GM13977 (cell line): Measurements from ENCODE around the gene FHAD1.

ENCODE experiments used
- DNase-seq: peaks from one replicate; pipeline ENCODE4 v3.0.0; 2012; ENCODE audit warnings: low spot score
- in situ Hi-C: fragments of 300-500 bp; cut with MboI; formaldehyde crosslinking; loops from one replicate; pipeline ENCODE4 v1.12.0; 2022; ENCODE audit warnings: low sequenced_read_pairs, low pct_unique_long_range_greater_than_20kb, mixed read lengths, inconsistent platforms; ENCODE audit not compliant: unreplicated experiment
- TF ChIP-seq, protein P1 (sequence below): IDR thresholded peaks from 2 replicates; pipeline ENCODE4 v1.5.1; 2012; ENCODE audit warnings: mild to moderate bottlenecking, control low read depth; ENCODE audit not compliant: insufficient read depth; ENCODE audit errors: extremely low read depth, missing control alignments

Gene FHAD1

DNA sequence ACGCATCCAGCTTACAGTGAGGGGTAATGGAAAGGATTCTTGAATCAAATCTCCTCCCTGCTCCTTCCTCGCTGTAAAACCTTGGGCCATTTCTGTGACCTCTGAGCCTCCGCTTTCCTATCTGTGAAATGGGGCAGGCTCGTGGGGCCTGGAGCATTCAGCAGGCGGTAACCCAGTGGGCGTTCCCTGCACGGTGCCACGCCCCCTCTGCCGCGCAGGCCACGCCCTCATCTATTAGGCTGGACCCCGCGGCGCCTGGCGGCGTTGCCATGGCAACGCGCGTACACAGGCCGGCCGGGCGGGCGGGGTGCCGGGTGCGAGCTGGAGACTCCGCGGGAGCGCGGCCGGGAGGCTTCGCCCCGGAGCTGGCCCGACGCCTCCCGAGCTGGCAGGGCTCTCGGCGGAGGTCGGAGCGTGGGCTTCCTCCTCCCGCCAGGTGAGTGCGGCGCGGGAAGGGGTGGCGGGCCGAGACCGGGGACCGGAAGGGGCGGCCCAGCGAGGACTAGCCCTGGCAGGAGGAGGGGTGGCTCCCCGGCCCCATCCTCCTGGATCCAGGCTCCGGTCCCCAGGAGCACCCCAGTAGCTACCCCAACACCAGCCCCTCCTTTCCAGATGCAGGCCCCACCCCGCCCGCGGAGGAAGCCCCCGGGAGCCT lies at the start of gene FHAD1:
Gene FHAD1, plus strand, starts transcription at position 264 of the 655 bp plus-strand sequence. CDS start 4,562 bp downstream, outside the sequence.
- in situ Hi-C loops: no loop called here
- peak; percentile 78 for DNase-seq
- TF ChIP-seq, protein P1, sequence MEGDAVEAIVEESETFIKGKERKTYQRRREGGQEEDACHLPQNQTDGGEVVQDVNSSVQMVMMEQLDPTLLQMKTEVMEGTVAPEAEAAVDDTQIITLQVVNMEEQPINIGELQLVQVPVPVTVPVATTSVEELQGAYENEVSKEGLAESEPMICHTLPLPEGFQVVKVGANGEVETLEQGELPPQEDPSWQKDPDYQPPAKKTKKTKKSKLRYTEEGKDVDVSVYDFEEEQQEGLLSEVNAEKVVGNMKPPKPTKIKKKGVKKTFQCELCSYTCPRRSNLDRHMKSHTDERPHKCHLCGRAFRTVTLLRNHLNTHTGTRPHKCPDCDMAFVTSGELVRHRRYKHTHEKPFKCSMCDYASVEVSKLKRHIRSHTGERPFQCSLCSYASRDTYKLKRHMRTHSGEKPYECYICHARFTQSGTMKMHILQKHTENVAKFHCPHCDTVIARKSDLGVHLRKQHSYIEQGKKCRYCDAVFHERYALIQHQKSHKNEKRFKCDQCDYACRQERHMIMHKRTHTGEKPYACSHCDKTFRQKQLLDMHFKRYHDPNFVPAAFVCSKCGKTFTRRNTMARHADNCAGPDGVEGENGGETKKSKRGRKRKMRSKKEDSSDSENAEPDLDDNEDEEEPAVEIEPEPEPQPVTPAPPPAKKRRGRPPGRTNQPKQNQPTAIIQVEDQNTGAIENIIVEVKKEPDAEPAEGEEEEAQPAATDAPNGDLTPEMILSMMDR: no peak

DNA sequence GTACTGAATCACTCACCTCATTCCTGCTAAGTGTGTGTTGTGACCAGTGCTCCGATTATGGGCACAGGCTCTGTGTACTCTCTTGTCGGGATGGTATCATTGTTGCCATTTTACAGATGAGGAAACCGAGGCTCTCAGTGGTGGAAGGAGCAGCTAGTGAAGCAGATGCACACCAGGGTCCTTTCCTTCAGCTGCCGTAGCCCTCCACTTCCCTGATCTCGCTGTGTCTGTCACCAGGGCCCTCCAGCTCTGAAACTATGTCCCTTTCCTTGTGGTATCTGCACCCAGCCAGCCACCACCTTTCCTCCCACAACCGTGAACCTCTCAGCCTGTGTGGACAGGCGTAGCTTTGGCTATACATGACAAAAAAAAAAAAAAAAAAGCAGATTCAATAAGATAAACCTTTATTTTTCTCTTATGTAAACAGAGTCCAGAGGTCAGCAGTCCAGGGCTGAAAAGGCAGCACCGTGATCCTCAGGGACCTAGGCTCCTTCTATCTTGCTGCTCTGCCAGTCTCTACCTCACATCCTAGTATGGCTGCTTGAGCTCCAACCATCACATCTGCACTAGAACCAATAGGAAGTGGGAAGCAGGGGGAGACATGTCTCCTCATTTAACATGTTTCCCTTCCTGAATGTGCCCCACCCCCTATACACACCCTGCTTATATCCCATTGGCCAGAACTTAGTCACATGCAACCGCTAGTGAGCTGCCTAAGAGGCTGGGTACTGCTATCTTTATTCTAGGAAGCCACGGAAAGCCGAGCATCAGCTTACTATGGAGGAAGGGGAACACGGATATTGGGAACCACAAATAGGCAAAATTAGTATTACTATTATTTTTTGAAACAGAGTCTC lies 49.2 kb upstream of the FHAD1 start:
- in situ Hi-C loops: no loop called here
- no peak for DNase-seq
- TF ChIP-seq, protein P1: no peak

DNA sequence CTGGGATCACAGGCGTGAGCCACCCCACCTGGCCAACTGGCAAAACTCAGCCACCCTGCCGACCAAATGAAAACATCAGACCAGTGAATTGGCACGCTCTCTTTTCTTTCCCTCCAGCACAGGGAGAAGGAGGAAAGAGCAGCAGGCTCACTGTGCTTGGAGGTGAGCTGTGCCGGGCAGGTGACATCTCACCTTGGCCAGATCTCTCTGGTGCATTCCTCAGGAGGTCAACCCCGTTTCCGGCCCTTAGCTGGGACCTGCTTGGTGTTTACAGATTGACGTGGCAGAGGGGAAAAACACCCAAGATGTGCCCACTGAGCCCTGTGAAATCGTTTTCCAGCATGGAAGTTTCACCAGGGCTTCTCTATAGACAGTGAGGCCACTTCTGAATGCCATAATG lies 48.3 kb upstream of the FHAD1 start:
- no peak for DNase-seq
- TF ChIP-seq, protein P1: no peak
- in situ Hi-C loops: no loop called here

DNA sequence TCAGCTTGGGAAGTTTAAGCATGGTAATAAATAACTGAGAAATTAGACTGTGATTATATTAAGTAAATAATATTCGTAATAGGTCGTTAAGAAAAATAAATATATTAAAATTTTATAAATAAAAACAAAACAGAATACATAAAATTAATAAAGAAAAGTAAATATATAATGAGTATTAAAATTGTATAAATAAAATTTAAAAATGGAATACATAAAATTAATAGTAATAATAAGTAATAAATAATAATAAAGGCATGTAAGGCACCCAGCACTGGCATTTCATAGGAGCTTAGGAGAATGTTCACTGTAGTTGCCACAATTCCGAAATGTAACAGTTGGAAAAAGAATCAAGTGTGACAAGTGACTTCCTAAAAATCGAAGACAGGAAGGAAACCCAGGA lies 45.8 kb upstream of the FHAD1 start:
- TF ChIP-seq, protein P1: no peak
- DNase-seq: no peak
- in situ Hi-C loops: no loop called here

DNA sequence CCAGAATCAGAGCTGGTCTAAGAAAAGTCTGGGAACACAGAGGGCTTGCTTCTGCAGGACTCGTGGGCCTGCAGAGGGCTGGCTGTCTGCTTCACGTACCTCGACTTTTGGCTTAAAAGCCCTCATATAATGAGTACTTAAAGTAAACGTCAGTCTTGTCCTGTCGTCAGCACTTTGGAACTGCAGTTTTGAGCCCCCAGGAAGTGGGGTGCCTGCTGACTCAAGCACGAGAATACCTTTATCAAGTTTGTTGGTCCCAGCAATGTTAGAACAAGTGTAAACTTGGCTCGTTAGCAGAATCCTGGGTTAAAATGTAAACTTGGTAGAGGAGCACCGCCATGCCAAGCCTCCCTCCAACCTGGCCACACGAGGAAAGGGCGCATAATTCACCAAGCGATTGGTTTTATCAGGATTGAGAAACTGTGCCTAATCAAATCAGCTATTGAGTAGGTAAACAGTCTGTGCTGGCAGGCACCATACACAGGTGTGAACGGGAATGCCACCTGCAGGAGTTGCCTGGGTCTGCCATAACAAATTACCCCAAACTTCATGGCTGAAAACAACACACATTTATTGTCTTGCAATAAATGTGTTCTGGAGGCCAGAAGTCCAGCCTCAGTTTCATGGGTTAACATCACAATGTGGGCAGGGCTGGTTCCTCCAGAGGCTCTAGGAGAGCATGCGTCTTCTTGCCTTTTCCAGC lies 45.0 kb upstream of the FHAD1 start:
- no peak for DNase-seq
- in situ Hi-C loops: no loop called here
- TF ChIP-seq, protein P1: no peak

DNA sequence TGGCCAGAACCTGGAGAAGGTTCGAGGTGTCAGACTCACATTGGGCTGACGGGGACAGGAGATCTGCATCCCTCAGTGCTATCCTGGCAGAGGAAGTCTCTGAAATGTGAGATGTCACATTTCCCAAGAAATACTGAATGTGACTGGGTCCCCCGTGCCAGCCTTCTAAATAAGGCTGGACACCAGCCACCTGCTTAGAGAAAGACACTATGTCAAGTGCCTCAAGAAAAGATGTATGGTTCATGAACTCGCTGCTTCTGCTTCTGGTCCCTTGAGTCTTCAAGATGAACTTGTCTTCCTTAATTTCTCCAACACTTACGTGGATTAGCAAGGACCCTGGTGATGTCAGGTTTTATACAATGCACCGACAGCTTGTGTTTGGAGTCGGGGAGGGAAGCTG lies 42.1 kb upstream of the FHAD1 start:
- in situ Hi-C loops: no loop called here
- no peak for DNase-seq
- TF ChIP-seq, protein P1: no peak
